GM12865 (cell line): ENCODE results near the gene CELF4.

Source experiments
- DNase-seq: peaks from one replicate; pipeline ENCODE4 v3.0.0; 2010; ENCODE audit warnings: low read depth
- H3K4me3 ChIP-seq: 2 replicates; pipeline ENCODE4 v1.5.1; 2011; ENCODE audit warnings: mild to moderate bottlenecking, low read depth, low read length, control low read depth
- CTCF ChIP-seq: IDR thresholded peaks from 2 replicates; pipeline ENCODE4 v1.5.1; 2011; ENCODE audit warnings: low read length, control low read depth, low read depth, inconsistent platforms; ENCODE audit not compliant: insufficient read depth; ENCODE audit errors: missing control alignments

CELF4 gene

GRCh38 chr18:37235583-37235982, 330.0 kb downstream of the CELF4 start:
- TF ChIP-seq CTCF = no peak
- DNase-seq = no peak

GRCh38 chr18:37231251-37231650, 334.3 kb downstream of the CELF4 start:
- no peak for DNase-seq
- no peak for TF ChIP-seq CTCF
- no peak overlapping the region for H3K4me3 ChIP-seq

More at GRCh38 chr18:37235583-37235982, 330.0 kb downstream of the CELF4 start:
- no peak overlapping the region for H3K4me3 ChIP-seq

- TF ChIP-seq CTCF = no peak
- no peak for DNase-seq
- no peak overlapping the region for H3K4me3 ChIP-seq
Measured at GRCh38 chr18:37230768-37231167, 334.8 kb downstream of the CELF4 start.

GRCh38 chr18:37225279-37225678, 340.3 kb downstream of the CELF4 start:
- DNase-seq = no peak
- no peak for TF ChIP-seq CTCF
- no peak overlapping the region for H3K4me3 ChIP-seq

DNA sequence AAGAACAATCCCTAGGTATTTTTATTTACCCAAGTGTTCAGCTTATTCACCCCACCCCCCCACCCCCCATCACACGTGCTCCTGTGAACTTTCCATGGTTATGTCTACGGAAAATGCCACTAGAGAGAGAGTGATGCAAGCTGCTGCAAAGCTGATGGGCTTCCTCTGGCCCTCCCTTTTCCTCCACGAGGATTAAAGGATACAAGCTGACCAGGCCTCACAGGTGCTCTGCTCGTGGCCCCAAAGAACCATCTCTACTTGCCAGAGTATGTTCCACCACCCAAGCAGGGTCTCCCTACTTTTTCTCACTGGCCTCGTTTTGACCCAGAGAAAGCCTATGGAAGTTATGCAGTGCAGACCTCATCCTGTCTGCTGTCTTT, 342.6 kb downstream of the CELF4 start:
- no peak for TF ChIP-seq CTCF

GRCh38 chr18:37222354-37222998, 343.1 kb downstream of the CELF4 start:
- no peak for TF ChIP-seq CTCF
- no peak overlapping the region for H3K4me3 ChIP-seq
- no peak for DNase-seq

More for the DNA sequence above, 342.6 kb downstream of the CELF4 start:
- H3K4me3 ChIP-seq = no peak overlapping the region
- no peak for DNase-seq

DNA sequence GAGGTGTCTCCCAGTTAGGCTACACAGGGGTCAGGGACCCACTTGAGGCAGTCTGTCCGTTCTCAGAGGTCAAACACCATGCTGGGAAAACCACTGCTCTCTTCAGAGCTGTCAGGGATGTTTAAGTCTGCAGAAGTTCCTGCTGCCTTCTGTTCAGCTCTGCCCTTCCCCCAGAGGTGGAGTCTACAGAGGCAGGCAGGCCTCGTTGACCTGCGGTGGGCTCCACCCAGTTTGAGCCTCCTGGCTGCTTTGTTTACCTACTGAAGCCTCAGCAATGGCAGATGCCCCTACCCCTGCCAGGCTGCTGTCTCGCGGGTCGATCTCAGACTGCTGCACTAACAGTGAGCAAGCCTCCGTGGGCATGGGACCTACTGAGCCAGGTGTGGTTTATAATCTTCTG, 346.3 kb downstream of the CELF4 start:
- DNase-seq = no peak
- H3K4me3 ChIP-seq = no peak overlapping the region
- no peak for TF ChIP-seq CTCF
